Superior temporal gyrus (tissue), 1 donor: ENCODE measurements around the gene PLXDC1.
"Not testable (repeated sequence)": the region's sequence is repeated elsewhere in the genome, so short reads cannot be mapped to it uniquely, and the experiment has no call there.

Source experiments
- DNase-seq: peaks from one replicate; pipeline ENCODE4 v3.0.0-alpha.2; 2016; ENCODE audit errors: extremely low spot score

PLXDC1 gene

DNA sequence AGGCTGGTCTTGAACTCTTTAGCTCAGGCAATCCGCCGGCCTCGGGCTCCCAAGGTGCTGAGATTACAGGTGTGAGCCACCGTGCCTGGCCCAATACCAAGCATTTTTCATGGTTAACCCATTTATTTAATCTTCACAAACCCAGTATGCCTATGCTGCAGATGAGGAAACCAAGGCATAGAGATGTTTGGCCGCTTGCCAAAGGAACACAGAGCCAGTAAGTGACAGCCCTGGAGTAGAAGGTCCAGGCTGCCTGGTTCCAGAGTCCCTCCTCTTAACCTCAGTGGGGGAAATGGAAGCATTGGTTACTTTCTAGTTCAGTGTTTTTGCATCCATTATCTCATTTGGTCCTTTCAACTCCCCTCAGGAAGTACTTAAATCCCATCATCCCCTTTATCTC is 29.9 kb upstream of the PLXDC1 start:
- DNase-seq, result no peak

DNA sequence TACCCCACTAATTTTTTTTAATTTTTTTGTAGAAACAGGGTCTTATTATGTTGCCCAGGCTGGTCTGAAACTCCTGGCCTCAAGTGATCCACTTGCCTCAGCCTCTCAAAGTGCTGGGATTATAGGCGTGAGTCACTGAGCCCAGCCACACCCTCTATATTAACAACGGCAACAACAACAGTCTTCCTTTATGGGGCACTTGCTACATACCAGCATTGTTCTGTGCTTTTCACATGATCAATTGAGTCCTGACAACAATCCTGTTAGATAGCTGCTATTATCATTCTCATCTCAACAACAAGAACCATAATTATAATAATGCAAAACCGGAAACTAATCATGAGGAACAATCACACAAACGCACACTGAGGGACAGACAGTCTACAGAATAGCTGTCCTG is 27.1 kb upstream of the PLXDC1 start:
- DNase-seq, result no peak

DNA sequence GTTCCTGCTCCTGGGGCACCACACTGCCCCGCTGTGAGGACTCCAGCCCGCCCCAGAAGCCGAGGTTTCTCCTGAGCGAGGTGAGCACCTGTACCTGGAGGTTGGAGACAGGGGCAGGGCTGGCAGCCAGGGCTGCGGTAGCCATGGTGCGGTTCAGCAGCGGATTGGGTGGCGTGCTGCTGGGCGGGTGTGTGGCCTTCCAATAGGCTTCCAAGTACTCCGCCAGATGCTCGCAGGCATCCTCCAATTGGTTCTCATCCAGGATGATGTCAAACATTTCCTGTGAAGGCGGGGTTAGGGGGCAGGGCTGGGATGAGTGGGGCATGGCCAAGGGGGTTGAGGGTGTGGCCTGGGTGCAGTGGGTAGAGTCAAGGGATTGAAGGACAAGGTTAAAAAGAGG is 25.8 kb upstream of the PLXDC1 start:
- DNase-seq, result no peak

DNA sequence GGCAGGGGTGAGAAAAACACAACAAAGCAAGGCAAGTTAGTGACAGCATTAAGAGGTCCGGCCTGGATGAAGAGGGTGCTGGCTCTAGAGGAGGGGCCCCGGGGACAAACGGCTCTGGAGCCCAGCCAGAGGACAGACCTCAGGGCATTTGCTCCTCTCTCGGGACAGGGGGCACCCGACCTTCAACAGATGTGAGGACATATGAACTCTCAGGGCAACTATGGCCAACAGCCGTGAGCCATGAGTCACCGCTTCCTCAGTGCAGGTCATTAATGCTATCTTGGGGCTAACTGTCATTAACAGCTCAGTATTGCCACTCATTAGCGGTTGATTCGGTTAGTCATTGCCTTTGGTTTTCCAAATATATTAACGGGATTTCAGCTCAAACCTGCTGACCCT is 24.3 kb upstream of the PLXDC1 start:
- no peak for DNase-seq

DNA sequence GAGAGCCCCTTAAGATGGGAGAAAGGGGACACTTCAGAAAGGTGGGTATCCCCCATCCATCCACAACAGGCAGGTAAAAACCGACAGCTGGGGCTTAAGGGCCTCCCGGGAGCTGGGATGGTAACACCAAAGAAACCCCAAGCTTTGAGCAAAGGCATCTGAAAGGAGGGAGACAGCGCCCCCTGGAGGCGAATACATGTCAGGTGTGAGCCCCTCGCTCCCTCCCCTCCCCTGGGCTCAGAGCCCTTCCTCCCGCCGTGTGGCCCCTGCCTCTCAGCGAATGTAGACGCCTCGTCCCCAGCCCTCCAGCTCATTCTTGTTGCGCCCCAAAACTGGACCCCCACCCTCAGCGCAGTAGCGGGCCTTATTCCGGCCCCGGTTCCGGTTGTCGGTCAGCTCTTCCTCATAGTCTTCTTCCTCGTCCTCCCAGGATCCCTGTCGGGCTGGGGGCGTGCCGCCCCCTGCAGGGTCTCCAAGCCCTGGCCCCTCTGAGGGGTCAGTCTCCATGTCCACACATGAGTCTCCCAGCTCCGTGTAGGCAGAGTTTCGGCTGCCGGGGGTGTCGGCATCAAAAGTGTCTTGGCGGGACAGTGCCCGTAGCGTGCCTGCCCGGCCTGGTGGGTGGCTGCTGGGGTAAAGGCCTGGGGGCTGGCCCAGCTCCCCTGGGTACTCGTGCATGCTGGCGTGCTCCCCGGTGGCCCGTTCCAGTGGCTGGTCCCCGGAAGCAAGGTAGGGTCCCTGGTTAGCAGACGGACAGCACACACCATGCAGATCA is 23.7 kb upstream of the PLXDC1 start:
- peak; percentile 80 for DNase-seq

DNA sequence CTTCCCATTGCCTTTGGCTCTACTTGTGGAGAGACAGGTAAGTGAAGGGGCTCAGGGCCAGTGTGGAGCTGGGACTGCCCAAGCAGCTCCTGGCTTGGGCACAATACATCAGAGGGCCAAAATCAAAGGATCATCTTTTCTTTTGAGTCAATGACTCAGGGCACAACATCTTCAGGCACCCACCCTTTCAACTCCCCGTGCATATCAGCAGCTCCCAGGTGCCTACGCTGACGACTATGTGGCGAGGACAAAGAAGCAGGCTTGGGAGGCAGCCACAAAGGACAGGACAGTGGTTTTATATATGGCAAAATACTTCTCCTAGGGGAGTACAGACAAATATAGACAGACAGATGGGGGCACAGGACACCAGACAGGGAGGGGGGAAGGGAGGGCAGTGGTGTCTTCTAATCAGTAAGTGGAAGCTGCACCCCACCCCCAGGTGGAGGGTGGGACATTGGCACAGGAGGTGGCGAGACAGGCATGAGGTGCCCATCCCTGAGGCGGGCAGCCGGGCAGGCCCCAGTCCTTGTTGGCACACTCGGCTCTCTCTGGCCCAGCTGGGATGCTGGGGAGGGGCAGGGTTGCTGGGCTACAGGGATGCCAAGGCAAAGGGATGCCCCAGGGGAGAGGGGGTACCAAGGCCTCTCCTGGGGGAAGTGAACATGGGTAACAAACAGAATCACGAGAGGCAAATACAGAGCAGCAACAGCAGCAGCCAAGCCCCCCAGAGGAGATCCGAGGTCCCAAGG is 22.3 kb upstream of the PLXDC1 start:
- no peak for DNase-seq

DNA sequence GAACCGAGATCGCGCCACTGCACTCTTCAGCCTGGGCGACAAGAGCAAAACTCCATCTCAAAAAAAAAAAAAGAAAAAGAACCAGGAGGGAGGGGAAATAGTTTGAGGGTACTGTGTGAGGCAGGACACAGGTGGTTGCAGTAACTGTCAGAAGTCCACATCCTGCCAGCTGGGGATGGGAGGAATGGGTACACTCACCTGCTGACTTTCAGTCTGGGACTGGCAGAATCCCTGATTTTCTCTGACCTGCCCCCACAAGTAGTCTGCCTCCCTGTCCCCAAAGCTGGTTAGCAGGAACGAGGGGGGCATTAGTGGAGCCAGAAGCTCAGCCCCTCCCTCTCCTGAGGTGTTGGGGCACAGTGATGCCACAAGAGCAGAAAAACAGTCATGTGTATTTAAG is 21.6 kb upstream of the PLXDC1 start:
- DNase-seq, result no peak

DNA sequence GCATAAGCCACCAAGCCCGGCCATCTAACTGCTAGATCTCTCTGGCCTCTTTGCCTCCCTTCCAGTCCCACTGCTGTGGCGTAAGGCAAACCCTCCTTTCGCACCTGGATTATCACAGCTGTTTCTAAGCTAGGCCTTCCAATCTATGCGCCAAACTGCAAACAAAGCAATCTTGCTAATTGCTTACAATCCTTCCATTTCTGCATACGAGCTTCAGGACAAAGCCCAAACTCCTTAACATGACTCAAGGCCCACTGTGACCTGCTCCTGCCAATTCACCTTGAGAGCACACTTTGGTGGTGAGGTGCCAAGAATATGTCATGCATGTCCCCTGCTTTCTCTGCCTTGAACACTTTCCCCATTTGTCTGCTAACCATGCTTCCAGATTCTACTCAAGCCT is 20.5 kb upstream of the PLXDC1 start:
- DNase-seq, result no peak

DNA sequence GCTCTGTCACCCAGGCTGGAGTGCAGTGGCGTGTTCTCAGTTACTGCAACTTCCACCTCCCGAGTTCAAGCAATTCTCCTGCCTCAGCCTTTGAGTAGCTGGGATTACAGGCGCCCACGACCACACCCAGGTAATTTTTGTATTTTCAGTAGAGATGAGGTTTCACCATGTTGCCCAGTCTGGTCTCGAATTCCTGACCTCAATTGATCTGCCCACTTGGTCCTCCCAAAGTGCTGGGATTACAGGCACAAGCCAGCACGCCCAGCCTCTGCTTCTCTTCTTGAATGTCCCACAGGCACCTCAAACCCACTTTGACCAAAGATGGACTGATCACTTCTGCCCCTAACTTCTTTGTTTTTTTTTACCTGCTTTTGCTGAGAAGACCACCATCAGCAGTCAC is 19.1 kb upstream of the PLXDC1 start:
- no peak for DNase-seq

DNA sequence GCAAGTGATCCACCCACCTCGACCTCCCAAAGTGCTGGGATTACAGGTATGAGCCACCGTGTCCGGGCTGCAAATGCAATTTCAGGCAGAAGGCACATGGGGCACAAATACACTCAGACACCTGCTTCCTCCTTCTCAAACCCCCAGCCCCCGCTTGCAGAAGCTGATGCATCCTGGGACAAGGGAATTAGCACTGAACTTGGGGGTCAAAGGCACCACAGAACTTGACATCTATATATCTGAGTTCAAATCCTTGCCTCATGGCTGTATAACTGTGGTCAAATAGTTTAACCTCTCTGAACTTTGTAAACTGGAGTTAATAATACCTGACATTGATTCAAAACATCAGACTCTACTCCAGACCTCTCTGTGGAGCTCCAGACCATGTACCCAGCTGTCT is 18.7 kb upstream of the PLXDC1 start:
- no peak for DNase-seq

DNA sequence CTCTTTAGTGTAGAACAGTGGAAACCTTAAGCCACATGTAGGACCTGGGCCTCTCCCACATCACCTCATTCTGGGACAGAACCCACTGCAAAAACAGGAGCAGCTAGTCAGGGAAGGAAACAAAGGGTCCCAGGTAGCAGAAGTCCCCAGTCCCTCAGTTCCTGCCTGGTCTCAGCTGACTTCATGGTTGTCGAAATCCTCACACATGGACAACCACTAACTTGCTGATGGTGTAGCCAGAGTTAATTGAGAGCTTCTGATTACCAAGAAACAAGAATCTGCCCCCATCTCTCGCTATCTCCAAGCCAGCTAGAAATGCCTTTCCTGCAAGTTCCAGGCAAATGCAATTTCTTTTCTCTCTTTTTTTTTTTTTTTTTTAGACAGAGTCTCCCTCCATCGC is 18.1 kb upstream of the PLXDC1 start:
- DNase-seq, result no peak

DNA sequence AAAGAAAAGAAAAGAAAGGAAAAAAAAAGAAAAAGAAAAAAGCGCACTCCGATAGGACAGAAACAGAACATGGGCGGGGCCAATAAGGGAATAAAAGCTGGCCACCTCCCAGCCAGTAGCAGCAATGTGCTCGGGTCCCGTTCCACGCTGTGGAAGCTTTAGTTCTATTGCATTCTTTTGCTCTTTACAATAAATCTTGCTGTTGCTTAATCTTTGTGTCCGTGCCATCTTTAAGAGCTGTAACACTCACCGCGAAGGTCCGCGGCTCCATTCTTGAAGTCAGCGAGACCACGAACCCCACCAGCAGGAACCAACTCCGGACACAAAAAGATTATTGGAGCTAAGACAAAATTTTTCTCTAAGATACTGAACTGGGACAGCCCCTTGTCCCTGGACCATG is 17.7 kb upstream of the PLXDC1 start:
- no peak for DNase-seq

DNA sequence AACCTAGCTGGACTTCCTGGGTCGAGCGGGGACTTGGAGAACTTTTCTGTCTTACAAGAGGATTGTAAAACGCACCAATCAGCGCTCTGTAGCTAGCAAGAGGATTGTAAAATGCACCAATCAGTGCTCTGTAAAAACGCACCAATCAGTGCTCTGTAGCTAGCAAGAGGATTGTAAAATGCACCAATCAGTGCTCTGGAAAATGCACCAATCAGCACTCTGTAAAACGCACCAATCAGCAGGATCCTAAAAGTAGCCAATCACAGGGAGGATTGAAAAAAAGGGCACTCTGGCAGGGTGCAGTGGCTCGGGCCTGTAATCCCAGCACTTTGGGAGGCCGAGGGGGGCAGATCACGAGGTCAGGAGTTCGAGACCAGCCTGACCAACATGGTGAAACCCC is 17.1 kb upstream of the PLXDC1 start:
- not testable (repeated sequence) for DNase-seq

DNA sequence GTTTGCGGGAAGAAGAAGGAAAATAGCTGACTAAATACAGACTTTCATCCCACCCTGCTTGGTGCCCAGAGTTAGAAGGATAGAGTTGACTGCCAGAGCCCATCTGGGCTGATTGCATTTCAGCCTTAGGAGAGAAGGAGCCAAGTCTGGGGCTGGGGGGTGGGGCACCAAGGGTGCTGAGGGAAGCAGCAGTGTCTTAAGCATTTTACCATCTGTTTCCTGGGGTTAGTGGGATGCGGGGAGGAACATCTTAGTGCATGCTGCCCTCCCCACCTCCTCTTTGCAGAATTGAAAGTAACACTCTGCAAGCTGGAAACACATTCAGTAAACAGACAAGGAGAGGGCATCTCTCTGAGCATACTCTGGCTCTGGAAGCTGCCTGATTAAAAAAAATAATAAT is 16.0 kb upstream of the PLXDC1 start:
- DNase-seq, result no peak

DNA sequence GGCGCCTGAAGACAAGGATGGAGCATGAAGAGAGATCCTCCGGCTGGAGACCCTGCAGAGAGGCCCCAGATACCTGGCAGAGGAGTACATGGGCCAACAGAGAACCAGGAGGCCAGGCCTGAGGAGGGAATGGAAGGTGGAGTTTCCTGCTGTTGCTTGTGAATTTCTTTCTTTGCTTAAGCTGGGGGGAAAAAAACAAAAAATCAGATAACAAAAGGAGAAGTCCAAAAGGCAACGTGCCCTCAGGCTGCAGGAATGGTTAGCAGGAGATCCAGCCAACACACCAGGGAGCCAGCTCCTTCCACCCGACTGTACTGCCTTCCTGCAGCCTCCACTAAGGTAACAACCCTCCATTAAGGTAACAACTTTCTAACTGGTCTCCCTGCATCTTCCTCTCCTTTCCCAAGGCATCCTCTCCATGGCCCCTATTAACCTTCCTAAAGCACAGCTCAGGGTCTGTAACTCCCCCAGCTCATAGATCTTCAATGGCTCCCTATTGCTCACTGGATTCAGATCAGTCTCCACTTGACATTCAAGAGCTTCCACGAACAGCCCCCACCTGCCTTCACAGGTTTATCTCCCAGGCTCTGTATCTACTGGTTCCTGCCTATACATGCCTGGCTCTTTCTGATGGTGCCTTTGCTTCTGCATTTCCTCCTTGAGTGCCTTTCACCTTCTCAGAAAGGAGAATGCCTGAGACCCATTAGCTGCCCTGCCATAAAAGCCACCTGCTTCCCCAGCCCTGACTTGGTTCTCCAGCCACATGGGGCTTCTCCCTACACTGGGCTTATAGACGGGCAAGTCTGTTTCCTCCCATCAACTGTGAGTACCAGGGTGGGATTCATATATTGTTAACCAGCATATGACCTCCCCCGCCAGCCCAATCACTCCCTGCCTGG is 15.2 kb upstream of the PLXDC1 start:
- no peak for DNase-seq

DNA sequence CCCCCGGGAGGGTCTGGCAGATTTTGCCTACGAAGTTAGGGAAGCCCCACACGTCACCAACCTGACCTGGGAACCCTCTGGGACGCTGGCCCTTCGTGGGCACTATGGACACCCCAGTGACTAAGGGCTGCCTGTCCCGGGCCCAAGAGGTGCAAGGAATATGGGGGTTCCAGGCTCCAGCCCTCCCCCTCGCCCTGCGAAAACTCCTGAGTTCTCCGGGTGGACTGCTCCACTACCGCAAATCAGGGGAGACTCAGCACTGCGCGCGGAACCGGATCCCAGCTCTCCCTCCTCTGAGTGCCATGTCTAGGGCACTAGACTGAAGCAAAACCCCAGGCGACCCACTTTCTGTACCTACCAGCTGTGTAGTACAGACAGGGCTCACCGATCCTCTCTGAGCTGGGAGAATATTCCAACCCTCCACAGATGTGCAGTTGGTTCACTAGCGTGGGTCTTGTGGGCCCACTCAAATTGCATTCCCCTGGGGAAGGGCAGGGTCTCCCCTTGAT is 14.5 kb upstream of the PLXDC1 start, which contains the start of gene ARL5C:
ARL5C (minus strand) TSS at position 321 of the 509 bp plus-strand sequence. CDS start 401 bp downstream, outside the sequence.
- no peak for DNase-seq

DNA sequence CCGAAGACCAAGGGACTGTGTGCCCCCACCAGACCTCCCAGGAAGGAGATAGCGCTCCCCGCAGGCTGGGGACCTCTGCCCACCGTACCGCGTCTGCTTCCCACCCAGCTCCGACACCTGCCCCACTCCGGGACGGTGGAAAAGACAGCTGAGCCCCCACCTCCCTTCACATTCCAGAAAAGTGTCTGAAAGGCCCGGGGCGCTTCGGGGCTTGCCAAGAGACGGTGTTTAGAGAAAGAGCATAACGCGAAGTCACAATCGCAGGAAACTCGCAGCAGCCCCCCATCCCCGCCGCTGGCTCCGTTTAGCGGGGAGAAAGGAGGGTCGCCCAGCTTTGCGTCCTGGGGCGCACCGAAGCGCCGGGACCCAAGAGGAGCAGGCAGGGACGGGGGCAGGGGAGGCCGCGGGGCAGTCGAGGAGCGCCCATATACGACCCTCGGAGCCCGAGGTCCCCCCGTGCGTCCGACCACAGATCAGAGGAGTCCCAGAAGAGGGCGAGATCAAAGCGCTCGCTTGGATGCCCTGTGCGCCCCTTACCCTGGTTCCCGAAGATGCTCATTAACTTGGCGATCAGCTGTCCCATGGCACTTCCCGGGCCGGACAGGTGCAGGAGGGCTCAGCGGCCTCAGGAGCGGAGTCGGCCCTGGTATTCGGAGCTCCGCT is 13.9 kb upstream of the PLXDC1 start:
- no peak for DNase-seq

DNA sequence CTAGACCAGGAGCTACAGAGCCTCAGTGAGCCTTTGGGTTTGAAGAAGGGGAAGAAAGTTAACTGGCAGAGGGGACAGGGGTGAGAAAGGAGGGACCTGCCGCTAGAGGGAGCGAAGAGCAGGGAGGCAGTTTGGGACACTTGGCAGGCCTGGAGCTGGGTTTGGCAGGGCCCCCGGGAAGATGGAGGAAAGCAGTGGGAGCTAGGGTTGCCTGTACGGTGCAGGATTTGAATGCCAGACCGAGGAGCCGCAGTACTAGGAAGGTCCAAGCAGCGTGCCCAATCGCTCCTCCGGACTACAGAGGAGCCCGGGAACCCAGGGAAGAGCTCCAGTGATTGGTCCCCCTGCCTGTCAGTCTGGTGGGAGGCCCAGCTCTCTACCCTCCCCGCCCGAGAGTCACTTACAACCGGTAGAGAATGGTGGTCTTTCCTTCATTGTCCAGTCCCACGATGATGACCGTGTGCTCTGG is 13.3 kb upstream of the PLXDC1 start:
- DNase-seq, result peak; percentile 70

DNA sequence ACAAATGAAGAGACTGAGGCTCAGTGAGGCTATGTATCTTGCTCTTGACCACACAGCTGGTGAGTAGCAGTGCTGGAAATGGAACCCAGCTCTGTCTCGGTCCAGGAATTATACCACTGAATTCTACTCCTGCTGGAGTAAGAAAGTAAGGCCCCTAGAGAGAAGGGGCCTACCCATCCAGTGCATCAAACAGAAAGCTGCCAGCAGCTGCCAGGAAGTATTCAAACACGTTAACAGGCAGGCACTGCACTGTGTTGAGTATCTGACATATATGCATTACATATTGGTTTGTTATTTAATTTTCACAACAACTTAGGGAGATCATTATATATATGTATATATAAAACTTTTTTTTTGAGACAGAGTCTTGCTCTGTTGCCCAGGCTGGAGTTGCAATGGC is 10.5 kb upstream of the PLXDC1 start:
- no peak for DNase-seq

DNA sequence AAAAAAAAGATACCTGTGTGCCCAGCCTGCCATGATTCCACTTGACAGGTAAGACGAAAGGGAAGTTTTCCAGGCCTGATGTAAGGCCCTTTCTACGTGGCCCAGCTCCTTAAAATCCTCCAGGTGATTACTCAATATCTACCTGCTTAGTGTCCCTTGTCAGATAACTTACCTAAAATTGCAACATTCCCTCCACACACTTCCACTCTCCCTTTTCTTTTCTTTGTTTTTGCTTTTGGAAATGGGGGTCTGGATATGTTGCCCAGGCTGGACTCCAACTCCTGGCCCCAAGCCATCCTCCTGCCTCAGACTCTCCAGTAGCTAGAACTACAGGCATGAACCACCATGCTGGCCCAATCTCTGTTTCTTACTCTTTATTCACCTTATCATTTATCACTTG is 7.2 kb upstream of the PLXDC1 start:
- DNase-seq, result no peak

DNA sequence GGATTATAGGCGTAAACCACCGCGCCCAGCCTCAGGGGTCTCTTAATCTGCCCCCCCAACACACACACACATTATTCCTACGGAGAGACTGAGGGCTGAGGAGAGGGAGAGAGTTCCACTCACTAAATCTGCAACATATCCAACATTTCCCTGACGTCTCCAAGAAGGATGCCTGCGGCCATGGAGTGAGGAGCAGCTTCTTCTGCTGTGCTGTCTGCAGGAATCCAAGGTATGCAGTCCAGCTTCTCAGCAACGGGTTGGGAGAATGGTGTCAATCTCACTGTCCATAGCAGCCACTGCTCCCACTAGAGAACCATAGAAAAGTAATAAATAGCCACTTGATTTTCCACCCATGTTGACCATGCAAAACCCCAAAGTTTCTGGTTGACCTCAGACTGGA is 5.1 kb upstream of the PLXDC1 start:
- DNase-seq, result no peak
